Activated naive CD4-positive, alpha-beta T cell treated with Interleukin-2 at 50 U/mL for 16 hours (primary cell): Measurements from ENCODE around the gene GON7.
"Not testable (repeated sequence)": the region's sequence is repeated elsewhere in the genome, so short reads cannot be mapped to it uniquely, and the experiment has no call there.

Experiments
- DNase-seq: peaks from one replicate; pipeline ENCODE4 v3.0.0-alpha.2; 2020

The GON7 gene, protein sequence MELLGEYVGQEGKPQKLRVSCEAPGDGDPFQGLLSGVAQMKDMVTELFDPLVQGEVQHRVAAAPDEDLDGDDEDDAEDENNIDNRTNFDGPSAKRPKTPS

DNA sequence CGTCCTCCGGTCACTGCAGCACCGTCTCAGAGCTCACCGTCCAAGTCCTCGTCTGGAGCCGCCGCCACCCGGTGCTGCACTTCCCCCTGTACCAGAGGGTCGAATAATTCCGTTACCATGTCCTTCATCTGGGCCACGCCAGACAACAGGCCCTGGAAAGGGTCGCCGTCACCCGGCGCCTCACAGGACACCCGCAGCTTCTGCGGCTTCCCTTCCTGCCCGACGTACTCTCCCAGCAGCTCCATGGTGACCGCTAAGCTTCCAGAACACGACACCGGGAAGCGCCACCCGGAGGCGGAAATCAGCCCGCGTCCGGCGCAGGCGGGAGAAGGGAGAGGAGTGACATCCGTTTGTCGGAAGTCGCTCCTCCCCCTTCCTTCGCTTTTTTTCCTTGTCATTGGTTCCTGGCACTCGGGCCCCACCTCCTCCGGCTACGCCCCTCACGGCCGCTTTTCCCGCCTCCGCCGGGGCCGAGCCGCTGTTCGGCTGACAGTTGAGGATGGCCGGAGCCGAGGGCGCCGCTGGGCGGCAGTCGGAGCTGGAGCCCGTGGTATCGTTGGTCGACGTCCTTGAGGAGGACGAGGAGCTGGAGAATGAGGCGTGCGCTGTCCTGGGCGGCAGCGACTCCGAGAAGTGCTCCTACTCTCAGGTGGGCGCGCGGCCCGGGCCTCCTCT, at the start of gene GON7, which contains the start of gene UBR7:
Gene GON7, minus strand, starts transcription at position 273 of the 675 bp plus-strand sequence. Its CDS starts 28 bp downstream, at position 245.
Gene UBR7, plus strand, starts transcription at position 464 of the 675 bp plus-strand sequence. Its CDS starts 36 bp downstream, at position 500.
- peak; percentile 90 for DNase-seq

DNA sequence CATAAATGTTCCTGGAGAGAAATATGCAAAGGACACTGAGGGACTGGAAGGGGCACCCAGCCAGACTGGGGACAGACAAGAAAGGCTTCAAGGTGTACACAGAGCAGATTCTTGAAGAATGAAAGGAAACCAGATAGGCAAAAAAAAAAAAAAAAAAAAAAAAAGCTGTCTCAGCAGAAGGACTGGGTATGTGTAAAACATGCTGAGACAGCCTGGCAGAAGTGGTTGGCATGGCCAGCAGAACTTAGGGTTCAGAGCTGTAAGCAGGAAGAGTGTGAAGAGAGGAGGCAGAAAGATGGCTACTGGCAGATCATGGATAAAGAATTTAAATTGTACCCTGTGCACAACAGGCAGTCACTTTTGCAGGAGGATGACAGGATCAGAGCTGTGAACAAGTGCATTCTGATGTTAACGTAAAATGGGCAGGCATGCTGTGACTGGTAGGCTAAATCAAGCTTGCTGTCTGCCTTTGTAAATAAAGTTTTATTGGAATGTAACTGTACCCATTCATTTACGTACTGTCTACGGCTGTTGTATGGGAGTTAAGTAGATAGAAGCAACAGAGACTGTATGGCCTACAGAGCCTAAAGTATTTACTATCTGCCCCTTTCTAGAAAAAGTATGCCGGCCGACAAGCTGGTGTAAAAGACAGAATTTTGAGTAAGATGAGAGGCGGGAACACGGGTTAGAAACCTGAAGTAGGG, 42.4 kb upstream of the GON7 start:
- DNase-seq: no peak

DNA sequence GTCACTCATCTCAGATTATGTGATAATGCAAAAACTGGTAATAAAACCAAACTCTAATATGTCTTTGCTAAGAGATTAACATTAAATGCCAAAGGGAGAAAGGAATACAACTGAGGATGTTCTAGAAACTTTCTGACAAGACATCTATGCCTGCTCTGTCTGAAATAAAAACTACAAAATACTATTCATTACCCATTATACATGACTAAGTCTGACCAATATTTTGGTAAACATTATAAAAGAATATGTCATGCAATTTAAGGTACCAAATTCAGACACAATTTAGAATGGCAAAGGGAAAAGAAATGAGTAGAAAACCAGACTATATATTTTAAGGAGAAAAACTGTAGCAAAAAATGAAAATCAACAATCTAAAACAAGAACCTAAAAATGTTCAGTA, 39.7 kb upstream of the GON7 start:
- DNase-seq: no peak

DNA sequence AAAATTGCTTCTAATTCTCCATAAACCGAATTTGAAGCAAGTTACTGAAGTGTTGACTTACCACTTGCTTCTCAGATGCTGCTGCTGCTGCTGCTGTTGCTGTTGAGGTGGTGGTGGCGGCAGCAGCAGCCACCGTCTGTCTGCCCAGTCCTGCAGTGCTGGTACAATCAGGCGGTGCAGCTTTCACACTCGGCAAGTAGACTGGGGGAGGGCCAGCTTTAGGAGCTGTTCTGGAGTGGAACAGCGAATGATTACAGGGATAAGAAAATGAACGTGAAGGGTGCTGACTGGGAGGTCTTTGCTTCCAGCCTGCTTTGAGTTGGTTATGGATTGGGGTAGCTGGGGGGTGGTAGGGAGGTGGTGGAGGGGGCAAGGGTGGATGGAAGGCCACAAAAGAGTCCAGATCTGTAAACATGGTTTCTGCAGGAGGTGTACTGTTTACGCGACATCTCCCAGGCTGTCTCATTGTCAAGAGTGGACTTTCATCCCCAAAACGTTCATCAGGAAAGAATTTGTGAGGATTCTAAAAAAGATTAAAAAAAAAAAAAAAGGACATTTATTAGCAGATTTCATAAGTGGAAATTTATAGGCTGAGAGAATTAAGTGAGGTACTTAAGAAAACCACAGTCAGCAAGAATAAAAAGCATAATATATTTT, 39.0 kb upstream of the GON7 start:
- DNase-seq: no peak

DNA sequence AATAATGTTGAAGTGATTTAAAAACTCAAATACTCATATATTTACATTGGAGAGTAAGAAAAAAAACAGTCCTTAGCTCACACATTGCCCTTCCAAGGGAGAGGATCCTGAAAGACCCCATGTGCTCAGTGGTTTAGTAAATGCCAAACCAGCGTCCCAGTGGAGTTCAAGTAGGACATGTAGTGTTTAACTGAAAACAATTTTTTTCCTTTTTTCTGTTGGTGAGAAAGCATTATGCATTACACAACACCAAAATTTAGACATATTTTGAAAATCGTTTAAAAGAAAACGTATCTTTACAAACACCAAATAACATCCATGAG, 33.8 kb upstream of the GON7 start:
- DNase-seq: no peak

DNA sequence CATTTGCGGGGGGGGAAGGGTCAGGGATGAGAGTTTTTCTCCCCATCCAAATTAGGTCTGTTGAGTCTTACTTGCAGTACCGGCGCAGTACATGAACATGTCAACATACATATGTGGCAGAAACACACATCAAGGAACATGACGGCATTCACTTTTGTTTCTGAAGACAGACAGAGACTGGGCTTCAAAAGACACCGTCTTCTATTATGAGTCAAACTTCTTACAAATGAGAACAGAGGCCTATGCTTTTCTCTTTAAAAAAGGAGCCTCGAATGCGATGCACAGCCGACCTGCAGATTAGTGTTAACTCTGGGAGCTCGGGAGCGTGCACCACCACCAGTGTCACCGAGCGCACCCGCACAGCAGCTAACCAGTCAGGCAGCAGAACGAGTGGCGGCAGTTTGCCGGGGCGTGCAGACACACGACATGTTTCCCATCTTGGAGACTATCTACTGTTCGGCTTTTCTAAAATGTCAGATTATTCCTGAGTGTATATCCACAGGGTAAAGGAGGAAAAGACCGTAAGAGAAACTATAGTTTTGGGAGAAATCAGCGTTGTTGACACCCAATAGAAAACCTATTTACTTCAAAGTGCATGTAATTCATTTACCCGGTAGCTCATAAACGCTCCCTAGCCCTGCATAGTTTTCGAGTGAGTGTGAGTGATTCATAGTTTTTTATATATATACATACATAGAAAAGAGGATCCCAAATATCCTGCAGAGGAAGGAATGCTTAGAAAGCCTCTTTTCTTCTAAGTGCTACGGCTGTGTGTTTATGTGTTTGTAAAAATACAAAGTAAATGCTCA, 33.2 kb upstream of the GON7 start:
- no peak for DNase-seq

DNA sequence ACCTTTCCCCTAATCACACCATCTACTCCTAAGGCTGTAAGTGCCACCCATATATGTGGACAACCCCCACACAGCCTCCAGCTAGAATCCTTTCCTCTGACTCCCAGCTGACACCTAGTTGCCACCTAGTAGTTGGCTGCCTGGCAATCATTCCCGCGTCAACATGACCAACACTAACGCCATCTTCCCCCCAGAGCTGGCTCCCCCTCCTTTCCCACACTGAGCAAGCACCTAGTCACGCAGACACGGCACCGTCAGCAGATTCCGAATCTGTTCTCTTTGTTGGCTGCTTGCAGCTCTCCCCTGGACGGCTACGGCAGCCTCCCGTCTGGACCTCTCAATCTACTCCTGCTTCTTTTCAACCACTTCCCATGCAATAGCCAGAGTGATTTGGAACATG, 27.9 kb upstream of the GON7 start:
- DNase-seq: no peak

DNA sequence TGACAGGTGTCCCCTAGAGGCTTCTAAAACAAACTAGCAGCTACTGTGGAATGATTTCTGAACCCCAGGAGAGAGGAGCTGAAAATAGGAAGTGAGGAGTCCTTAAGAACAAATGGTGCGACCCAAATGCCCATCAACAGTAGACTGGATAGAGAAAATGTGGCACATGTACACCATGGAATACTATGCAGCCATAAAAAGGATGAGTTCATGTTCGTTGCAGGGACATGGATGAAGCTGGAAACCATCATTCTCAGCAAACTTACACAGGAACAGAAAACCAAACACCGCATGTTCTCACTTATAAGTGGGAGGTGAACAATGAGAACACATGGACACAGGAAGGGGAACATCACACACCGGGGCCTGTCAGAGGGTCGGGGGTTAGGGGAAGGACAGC, 26.2 kb upstream of the GON7 start:
- DNase-seq: not testable (repeated sequence)

DNA sequence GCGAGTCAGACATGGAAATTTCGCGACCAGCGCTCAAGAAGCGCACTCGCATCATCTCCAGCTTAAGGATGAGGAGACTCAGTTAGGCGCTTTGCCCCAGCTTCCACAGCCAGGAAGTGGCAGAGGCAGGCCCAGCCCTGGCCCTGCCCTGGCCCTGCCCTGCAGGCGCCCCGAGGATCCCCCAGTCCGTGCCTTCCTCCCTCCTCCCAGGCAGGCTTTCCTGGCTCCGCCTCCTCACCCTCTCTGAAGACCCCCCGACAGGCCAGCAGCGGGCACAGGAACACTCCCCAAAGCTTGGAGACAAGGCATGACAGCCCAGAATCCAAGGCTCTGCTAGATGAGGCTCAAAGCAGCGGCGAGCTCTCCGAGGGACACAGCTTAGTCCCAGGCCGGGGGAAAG, 25.3 kb upstream of the GON7 start:
- no peak for DNase-seq

DNA sequence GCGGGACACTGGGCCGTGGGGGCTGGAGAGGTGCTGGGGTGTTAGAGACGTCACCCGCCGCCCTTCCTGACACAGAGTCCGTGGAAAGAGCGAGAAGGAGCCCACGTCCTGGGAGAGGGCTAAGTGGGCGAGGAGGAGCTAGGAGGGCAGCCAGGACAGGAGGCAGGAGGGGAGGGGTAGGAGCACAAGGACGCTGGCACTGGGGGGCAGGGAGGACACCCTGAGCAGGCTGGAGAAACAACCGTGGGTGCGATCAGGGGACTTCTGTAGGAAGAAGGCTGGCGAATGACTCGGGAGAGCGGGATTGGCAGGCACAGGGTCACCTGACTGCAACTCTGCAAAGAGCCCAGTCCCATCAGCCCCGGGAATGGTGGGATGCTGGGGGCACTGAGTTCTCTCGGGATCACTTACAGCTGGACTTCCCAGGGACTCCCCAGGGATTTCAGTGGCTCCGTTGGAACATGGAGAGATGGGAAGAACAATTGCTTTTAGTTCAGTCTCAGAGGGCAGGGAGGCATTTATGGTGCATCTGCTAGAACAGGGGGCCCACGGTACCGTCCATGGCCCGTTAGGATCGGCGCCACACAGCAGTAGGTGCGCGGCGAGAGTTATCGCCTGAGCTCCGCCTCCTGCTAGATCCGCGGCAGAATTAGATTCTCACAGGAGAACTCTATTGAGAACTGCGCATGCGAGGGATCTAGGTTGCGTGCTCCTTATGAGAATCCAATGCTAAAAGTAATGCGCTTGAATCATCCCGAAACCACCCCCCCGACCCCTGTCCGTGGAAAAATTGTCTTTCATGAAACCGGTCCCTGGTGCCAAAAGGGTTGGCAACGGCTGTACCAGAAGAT, 24.5 kb upstream of the GON7 start:
- DNase-seq: no peak

DNA sequence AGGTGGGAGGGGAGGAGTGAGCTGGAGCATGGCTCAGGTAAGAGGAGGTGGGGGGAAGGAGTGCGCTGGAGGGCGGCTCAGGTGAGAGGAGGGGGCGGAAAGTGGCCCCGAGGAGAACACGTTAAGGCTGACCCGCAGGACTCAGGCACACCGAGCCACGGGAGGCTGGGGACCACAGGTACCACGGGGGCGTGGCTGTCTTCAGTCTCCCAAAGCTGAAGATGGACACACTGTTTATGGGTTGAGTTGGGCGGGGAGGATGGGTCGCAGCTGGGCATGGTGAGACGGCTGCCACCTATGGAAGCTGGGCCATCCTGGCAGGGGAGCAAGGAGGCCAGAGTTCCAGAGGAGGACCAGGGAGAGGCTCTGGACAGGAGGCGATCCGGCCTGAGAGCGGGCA, 23.7 kb upstream of the GON7 start:
- DNase-seq: no peak

DNA sequence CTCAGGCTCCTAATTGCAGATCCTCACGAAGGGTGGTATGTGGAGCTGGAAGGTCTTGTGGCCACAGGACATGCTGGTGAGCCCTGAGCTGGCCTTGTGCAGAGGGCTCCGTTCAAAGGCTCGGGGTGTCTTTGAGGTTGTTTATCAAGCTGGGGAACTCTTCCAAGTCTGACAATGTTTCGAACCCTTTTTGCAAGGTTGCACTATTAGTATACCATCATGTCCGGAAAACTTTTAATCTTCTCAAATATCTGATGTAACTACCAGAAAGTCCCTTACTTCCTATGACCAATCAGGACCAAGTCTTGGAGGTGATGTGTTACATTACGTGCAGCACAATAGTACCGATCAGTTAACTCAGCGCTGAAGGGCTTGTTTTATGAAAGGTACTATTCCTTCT, 21.7 kb upstream of the GON7 start:
- no peak for DNase-seq

DNA sequence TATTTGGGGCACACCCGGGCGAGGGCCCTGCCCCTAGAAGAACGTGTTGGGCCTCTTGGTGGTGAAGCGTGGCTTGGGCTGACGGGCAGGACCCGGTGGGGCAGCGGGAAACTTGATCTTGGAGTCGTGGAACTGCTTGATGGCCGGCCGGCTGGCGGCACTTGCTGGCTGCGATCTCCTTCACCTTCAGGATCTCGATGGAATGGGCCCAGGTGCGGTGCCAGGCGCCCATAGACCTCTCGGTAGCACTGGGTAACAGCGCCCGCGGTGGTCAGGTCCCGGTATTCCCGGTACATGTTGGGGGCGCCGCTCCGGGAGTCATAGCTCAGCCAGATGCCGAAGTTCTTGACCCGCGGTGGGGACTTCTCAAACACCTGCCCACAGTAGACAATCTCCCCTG, 16.7 kb upstream of the GON7 start:
- DNase-seq: no peak

DNA sequence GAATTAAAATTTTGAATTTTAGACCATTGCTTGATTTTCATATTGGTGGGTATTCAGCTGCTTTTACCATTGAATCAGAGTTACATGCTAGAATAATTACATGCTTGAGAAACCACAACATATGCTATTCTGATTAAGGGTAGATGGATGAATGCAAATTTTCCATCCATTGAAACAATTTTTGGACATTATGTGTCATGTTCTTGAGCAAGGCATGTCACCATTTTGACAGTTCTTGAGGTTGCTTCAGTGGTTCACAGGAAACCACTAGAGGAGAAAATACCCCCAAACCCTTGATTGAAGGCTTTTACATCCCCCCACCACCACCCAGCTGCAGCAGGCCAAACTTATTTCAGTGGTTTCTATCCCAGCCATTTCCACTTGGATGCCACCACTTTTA, 13.6 kb upstream of the GON7 start:
- DNase-seq: no peak

DNA sequence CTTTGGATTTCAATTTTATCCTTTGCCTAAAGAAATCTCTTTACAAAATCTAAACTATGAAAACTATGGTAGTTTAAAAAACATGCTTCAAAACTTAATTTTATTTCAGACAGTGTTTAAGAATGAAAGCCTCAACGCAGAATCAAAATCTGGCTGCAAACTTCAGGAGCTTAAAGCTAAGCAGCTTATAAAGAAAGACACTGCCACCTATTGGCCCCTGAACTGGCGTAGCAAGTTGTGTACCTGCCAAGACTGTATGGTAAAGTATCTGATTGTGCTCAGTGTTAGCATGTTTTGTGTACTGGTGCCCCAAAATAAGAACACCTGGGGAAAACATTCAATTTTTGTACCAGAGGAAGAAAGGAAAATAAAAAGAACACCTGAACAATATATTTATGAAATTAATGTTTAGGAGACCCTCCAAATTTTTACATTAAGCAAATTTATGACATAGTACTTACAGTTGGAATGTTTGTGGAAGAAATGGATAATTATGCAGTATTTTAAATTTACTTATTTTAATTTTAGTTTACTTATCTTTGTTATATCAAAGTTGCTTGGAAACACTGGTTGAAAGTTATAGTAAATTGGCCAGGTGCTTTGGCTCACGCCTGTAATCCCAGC, 12.3 kb upstream of the GON7 start:
- peak; percentile 35 for DNase-seq

DNA sequence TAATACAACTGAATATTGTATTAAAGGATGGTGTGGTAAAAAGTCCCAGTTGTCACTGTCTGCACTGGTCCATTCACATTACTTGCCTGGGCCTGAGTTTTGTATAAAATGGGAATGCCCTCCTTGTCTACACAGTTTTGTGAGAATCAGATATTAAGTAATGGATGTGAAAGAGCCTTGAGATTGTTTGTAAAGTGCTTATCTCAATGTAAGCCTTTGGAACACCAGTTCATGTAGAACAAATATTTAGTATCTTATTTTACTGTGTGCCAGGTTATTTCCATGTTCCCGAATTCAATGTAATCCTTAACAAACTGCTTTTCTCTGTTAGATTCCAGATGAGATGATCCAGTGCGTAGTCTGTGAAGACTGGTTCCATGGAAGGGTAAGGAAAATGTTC, 7.7 kb upstream of the GON7 start:
- DNase-seq: no peak

DNA sequence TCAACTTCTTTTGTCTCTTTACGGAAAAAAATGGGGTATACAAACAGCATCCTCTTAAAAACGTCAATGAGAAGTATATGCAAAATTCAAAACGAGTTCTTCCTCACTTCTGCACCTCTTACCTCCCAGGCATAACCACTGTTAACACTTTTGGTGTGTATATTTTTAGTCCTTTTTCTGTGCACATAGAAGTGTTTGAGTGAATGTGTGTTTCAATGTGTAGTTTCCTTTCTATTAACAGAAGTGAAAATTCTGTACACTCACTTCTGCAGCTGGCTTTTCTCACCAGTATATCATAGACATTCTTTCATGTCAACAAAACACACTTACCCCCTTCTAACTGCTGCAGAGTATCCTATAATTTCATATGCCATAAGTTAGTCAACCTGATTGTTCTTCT, 5.6 kb upstream of the GON7 start:
- no peak for DNase-seq

DNA sequence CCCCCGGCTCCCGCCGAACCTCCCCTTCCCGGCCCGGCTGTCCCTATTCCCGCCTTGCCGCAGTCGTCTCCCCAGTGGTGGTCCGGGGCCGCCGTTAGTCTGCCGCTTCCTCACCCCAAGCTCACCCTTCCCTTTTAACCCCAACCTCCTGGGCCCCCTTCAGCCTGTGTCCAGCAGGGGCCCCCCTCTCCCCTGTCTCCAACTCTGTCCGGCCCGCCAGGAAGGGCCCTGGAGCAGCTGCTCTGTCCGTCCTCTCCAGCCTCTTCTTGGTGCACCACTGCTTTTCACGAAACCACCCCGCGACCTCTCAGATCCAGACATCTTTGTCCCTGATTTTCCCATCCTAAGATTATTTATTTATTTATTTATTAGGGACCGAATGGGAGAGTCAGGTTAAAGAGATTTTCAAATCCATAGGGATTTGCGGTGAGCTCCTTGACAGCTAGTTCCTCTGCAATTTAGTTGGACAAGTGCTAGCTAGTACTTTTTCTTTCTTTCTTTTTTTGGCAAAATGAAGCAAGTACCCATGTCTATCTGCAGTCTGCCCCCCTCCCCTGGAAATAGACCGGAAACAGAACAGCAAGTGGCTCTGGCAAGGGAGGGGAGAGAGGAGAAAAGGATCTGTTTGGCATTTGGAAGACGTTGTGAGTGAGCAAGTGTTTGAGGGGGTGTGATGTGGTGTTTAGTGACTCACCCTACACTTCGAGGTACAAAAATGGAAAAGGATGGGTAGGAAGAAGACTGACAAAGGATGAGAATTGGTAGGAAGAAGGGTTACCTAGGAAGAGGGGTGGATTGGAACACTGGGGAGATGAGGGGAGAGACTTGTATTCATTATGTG, 823 bp upstream of the GON7 start:
- DNase-seq: no peak

DNA sequence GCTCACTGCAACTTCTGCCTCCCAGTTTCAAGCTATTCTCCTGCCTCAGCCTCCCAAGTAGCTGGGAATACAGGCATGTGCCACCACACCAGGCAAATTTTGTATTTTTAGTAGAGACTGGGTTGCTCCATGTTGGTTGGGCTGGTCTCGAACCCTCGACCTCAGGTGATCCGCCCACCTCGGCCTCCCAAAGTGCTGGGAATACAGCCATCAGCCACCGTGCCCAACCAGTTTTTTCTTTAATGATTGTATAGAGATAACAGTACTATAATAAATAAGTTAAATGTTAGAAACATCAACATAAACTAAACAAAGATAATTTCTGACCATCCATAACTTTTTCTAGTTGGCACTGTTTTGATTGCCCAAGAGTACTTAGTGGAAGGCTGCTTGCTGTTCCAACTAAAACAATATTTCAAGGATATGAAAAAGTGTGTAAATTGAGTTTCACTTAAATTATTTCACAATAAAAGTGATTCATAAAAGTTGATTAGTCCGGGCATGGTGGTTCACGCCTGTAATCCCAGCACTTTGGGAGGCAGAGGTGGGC, 5.6 kb downstream of the GON7 start:
- no peak for DNase-seq

DNA sequence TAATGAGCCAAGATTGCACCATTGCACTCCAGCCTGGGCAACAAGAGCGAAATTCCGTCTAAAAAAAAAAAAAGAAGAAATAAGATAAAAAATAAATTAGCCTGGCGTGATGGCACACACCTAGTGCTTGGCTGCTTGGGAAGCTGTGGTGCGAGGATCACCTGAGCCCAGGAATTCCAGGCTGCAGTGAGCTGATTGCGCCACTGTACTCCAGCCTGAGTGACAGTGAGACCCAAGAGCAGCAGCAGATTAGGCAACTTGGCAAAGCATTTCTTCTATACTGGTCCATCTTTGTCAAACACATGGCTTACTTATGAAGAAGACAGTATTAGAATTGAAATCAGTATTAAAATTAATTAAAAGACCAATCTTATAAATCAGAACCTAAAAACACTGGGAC, 6.3 kb downstream of the GON7 start:
- no peak for DNase-seq

DNA sequence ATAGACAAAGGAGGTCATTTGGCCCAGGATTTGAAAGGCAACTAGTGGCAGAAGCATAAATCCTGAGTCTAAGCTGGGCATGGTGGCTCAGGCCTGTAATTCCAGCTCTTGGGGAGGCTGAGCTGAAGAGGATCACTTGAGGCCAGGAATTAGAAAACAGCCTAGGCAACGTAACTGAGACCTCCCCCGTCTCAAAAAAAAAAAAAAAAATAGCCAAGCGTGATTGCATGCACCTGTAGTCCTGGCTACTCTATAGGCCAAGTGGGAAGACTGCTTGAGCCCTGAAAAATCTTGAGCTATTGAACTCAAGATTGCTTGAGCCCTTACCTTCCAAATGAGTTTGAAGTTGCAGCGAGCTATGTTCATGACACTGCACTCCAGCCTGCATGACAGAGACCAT, 7.8 kb downstream of the GON7 start:
- no peak for DNase-seq
